ENCODE results near the gene ELOVL5. TPM values are rescaled to one million over a fixed set of nuclear protein-coding genes. Genes with fewer than 3 reads are reported as not detected.

The ELOVL5 gene, protein sequence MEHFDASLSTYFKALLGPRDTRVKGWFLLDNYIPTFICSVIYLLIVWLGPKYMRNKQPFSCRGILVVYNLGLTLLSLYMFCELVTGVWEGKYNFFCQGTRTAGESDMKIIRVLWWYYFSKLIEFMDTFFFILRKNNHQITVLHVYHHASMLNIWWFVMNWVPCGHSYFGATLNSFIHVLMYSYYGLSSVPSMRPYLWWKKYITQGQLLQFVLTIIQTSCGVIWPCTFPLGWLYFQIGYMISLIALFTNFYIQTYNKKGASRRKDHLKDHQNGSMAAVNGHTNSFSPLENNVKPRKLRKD
- total RNA-seq (100 to 1,000 TPM in 2 of 7 donors, 10 to 100 TPM in 5; 89.3 to 113 (median 93.9) TPM), polyA plus RNA-seq (10 to 100 TPM; 48.8 to 65.8 (median 56.6) TPM)
- long read RNA-seq, donor 1, transcript ELOVL5-201 (8 exons, 2,827 nt) = major isoform, 17 of 19 reads
- long read RNA-seq, donor 1, partial matches to known transcripts = 0 of 19 reads
- long read RNA-seq, donor 1, other reads (novel, unspliced or antisense) = 0 of 19 reads
- long read RNA-seq, donor 2, transcript ELOVL5-201 (8 exons, 2,827 nt) = major isoform, 9 of 11 reads
- long read RNA-seq, donor 2, partial matches to known transcripts = 0 of 11 reads
- long read RNA-seq, donor 2, other reads (novel, unspliced or antisense) = 0 of 11 reads

GRCh38 chr6:53348371-53349208, at the start of gene ELOVL5:
TSS of gene ELOVL5 (minus strand) at chr6:53348950. CDS start at chr6:53295699, 53,251 bp downstream.
- peak; percentile 98 for DNase-seq
- Histone ChIP-seq H3K9me3 (no peaks in the 10 kb centered on the region), H3K27me3 (replicated peaks in 1 of 7) (no peaks in the 10 kb centered on the region), H3K36me3 (peaks cover 0 to 12% (median 0%) of the 10 kb centered on the region in 6 donors), H3K4me1 (peaks cover 25 to 53% (median 41%) of the 10 kb centered on the region in 6 donors), H3K27ac (peak within 1 kb of the TSS; percentile 97 to 100 (median 99)), H3K4me3 (peak within 1 kb of the TSS; percentile 87 to 94 (median 92))
- intact Hi-C loops (cut with DNase I; ENCODE audit: low total_unique reads) = loop anchor here (10.0 kb wide), 1 partner anchor 64 kb away; no protein-coding TSS in a partner anchor
- 0 to 1% (median 0%) methylated on average over 49 to 101 of the region's 101 CpGs for WGBS, 5 donors
- TF ChIP-seq POLR2AphosphoS5 (IDR thresholded peaks at IDR 0.05) (peak; percentile 96 to 98 (median 98)), CTCF (IDR thresholded peaks at IDR 0.05 in 8 of 11, conservative IDR thresholded peaks at IDR 0.05 in 3 of 11) (peak in 4 of 11 experiments; percentile 17 to 27 (median 24)), POLR2A (IDR thresholded peaks at IDR 0.05) (peak in 2 of 3 donors; percentile 40 to 90)

- 71 to 83% (median 75%) methylated on average over 3 of the region's 3 CpGs for WGBS, 5 donors
- TF ChIP-seq CTCF (IDR thresholded peaks at IDR 0.05 in 8 of 11, conservative IDR thresholded peaks at IDR 0.05 in 3 of 11) (no peak), POLR2AphosphoS5 (IDR thresholded peaks at IDR 0.05) (no peak), POLR2A (IDR thresholded peaks at IDR 0.05) (no peak)
- no peak for DNase-seq
- Histone ChIP-seq H3K9me3 (no peaks in the 10 kb centered on the region), H3K4me1 (no peaks in the 10 kb centered on the region), H3K27ac (no peak overlapping the region), H3K27me3 (replicated peaks in 1 of 7) (no peaks in the 10 kb centered on the region), H3K4me3 (no peak overlapping the region), H3K36me3 (no peaks in the 10 kb centered on the region)
- intact Hi-C loops (cut with DNase I; ENCODE audit: low total_unique reads) = no loop called here
Measured at GRCh38 chr6:53397283-53397682, 48.5 kb upstream of the ELOVL5 start.

GRCh38 chr6:53395986-53396385, 47.2 kb upstream of the ELOVL5 start:
- H3K9me3 ChIP-seq = no peaks in the 10 kb centered on the region
- no peak overlapping the region for H3K27ac ChIP-seq
- peaks cover 0 to 4% (median 2%) of the 10 kb centered on the region in 6 donors for H3K4me1 ChIP-seq
- no peak overlapping the region for H3K4me3 ChIP-seq
- no peak for DNase-seq
- no peaks in the 10 kb centered on the region for H3K36me3 ChIP-seq
- TF ChIP-seq POLR2A (IDR thresholded peaks at IDR 0.05) (no peak), POLR2AphosphoS5 (IDR thresholded peaks at IDR 0.05) (no peak), CTCF (IDR thresholded peaks at IDR 0.05 in 8 of 11, conservative IDR thresholded peaks at IDR 0.05 in 3 of 11) (no peak)
- H3K27me3 ChIP-seq (replicated peaks in 1 of 7) = no peaks in the 10 kb centered on the region
- intact Hi-C loops (cut with DNase I; ENCODE audit: low total_unique reads) = no loop called here

Data from spleen (tissue), 13 donors.